Parathyroid adenoma (tissue), 2 donors: ENCODE measurements around the gene IQCE.

Experiments used
- H2AFZ ChIP-seq: fragments of 300-600 bp; sonication (generic); one replicate; pipeline ENCODE4 v1.7.0; 2017; ENCODE audit warnings: antibody characterized with exemption, mild to moderate bottlenecking
- H3K27ac ChIP-seq: fragments of 300-600 bp; sonication (generic); one replicate; pipeline ENCODE4 v1.7.0; 2017
- H3K27me3 ChIP-seq: fragments of 300-600 bp; sonication (generic); one replicate; pipeline ENCODE4 v1.7.0; 2017; ENCODE audit warnings: low read length; ENCODE audit not compliant: control insufficient read depth, insufficient read depth
- H3K36me3 ChIP-seq: fragments of 300-600 bp; sonication (generic); one replicate; pipeline ENCODE4 v1.7.0; 2017; ENCODE audit warnings: low read length; ENCODE audit not compliant: control insufficient read depth, insufficient read depth
- H3K4me1 ChIP-seq: fragments of 300-600 bp; sonication (generic); one replicate; pipeline ENCODE4 v1.7.0; 2017; ENCODE audit warnings: control low read depth
- H3K4me2 ChIP-seq: fragments of 300-600 bp; sonication (generic); one replicate; pipeline ENCODE4 v1.7.0; 2017; ENCODE audit warnings: low read length
- H3K4me3 ChIP-seq: fragments of 300-600 bp; sonication (generic); one replicate; pipeline ENCODE4 v1.7.0; 2017; ENCODE audit warnings: low read depth, low read length
- H3K79me2 ChIP-seq: fragments of 300-600 bp; sonication (generic); one replicate; pipeline ENCODE4 v1.7.0; 2017; ENCODE audit warnings: control low read depth
- H3K9ac ChIP-seq: fragments of 300-600 bp; sonication (generic); one replicate; pipeline ENCODE4 v1.7.0; 2017; ENCODE audit warnings: mild to moderate bottlenecking
- H3K9me3 ChIP-seq: fragments of 300-600 bp; sonication (generic); one replicate; pipeline ENCODE4 v1.7.0; 2017; ENCODE audit warnings: low read length; ENCODE audit not compliant: control insufficient read depth
- TF ChIP-seq, protein P1 (sequence below): fragments of 300-600 bp; sonication (generic); IDR thresholded peaks from one replicate; pipeline ENCODE4 v1.7.0; 2017; ENCODE audit warnings: antibody characterized with exemption, mild to moderate bottlenecking
- donor health status: primary hyperparathyroidism.

Gene IQCE

DNA sequence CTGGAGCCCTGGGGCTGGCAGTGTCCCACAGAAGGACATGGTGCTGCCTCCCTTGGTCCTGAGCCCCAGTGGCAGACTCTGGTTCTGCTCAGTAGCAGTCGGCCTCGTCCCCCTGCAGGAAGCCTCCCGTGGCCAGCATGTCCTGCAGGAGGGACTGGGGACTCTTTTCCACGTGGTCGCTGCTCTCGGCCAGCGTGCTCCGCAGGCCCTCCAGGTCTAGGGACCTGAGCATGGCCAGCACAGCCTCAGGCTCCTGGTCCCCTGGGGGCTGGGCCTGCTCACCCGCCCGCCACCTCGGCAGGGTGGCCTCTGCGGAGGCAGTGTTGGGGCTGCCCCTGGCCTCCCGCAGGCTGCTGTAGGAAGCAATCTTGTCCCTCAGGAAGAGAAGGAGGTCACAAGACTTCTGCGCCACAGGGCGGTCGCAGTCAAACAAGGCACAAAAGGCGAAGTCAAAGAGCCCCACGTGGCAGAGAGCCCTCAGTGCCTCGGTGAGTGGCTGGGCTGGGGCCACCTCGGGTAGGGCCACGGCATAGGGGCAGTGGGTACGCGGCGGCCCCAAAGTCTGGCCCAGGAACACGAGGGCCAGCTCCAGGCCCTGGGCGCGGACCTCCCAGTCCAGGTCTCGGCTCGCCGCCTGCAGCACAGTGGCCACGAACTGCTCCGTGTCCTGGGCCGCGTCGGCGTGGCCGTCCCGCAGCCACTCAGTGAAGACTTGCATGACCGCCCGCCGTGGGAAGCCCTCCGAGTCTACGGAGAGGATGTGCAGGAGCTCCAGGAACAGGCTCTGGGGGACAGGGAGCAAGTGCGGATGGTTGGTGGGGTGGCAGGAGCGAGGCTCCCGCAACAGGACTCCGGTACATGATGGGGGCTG is 20.6 kb upstream of the IQCE start:
- H3K9me3 ChIP-seq = no peaks in the 10 kb centered on the region
- no peak overlapping the region for H3K4me2 ChIP-seq
- no peaks in the 10 kb centered on the region for H3K36me3 ChIP-seq
- H3K4me1 ChIP-seq = no peaks in the 10 kb centered on the region
- TF ChIP-seq, protein P1, sequence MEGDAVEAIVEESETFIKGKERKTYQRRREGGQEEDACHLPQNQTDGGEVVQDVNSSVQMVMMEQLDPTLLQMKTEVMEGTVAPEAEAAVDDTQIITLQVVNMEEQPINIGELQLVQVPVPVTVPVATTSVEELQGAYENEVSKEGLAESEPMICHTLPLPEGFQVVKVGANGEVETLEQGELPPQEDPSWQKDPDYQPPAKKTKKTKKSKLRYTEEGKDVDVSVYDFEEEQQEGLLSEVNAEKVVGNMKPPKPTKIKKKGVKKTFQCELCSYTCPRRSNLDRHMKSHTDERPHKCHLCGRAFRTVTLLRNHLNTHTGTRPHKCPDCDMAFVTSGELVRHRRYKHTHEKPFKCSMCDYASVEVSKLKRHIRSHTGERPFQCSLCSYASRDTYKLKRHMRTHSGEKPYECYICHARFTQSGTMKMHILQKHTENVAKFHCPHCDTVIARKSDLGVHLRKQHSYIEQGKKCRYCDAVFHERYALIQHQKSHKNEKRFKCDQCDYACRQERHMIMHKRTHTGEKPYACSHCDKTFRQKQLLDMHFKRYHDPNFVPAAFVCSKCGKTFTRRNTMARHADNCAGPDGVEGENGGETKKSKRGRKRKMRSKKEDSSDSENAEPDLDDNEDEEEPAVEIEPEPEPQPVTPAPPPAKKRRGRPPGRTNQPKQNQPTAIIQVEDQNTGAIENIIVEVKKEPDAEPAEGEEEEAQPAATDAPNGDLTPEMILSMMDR = no peak
- no peaks in the 10 kb centered on the region for H3K79me2 ChIP-seq
- no peak overlapping the region for H3K4me3 ChIP-seq
- no peak overlapping the region for H3K27ac ChIP-seq
- H2AFZ ChIP-seq = no peak overlapping the region
- H3K27me3 ChIP-seq = no peaks in the 10 kb centered on the region
- no peak overlapping the region for H3K9ac ChIP-seq

- Histone ChIP-seq H3K27ac (no peak overlapping the region), H3K9me3 (no peaks in the 10 kb centered on the region), H2AFZ (no peak overlapping the region), H3K4me1 (no peaks in the 10 kb centered on the region), H3K27me3 (no peaks in the 10 kb centered on the region), H3K9ac (no peak overlapping the region), H3K36me3 (no peaks in the 10 kb centered on the region), H3K4me3 (no peak overlapping the region), H3K79me2 (no peaks in the 10 kb centered on the region), H3K4me2 (no peak overlapping the region)
- TF ChIP-seq, protein P1 = no peak
Observed at GRCh38 chr7:2539031-2539911, 19.5 kb upstream of the IQCE start.

GRCh38 chr7:2540133-2540532 is 18.6 kb upstream of the IQCE start:
- H3K36me3 ChIP-seq = no peaks in the 10 kb centered on the region
- no peaks in the 10 kb centered on the region for H3K79me2 ChIP-seq
- no peak overlapping the region for H3K4me3 ChIP-seq
- no peak overlapping the region for H3K4me2 ChIP-seq
- no peak overlapping the region for H3K9ac ChIP-seq
- H3K9me3 ChIP-seq = no peaks in the 10 kb centered on the region
- H3K27me3 ChIP-seq = no peaks in the 10 kb centered on the region
- H2AFZ ChIP-seq = no peak overlapping the region
- TF ChIP-seq, protein P1 = no peak
- no peaks in the 10 kb centered on the region for H3K4me1 ChIP-seq
- no peak overlapping the region for H3K27ac ChIP-seq

DNA sequence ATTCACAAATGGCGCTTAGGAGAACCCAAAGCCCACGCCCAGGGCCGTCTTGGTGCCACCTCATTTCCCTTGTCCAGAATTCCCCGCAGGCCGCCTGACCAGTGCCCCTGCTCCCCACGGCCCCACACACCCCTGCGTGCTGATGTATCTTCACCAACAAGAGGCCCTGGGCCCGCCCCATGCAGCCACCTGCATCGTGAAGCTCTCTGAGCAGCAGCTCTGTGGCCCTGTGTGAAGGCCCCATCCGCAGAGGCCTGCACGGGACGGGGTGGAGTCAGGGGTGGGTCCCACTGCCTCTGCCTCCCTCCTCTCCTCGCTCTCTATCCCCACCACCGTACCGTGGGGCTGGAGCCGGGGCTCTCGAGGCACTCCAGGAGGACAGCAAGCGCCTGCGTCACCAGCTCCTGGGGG is 18.1 kb upstream of the IQCE start:
- no peaks in the 10 kb centered on the region for H3K36me3 ChIP-seq
- H3K27ac ChIP-seq = no peak overlapping the region
- H3K4me1 ChIP-seq = no peaks in the 10 kb centered on the region
- no peaks in the 10 kb centered on the region for H3K27me3 ChIP-seq
- TF ChIP-seq, protein P1 = no peak
- no peak overlapping the region for H3K4me3 ChIP-seq
- no peaks in the 10 kb centered on the region for H3K9me3 ChIP-seq
- H3K9ac ChIP-seq = no peak overlapping the region
- H2AFZ ChIP-seq = no peak overlapping the region
- H3K79me2 ChIP-seq = no peaks in the 10 kb centered on the region
- H3K4me2 ChIP-seq = no peak overlapping the region
